ENCODE results near the gene MGLL. TPM values are rescaled to one million over a fixed set of nuclear protein-coding genes. Genes with fewer than 3 reads are reported as not detected.

The MGLL gene
- total and polyA plus RNA-seq, 8 donors: 8.6 to 318 (median 16.0) TPM

- no peak for DNase-seq
- H3K9me3 ChIP-seq: no peaks in the 10 kb centered on the region
- intact Hi-C loops (cut with DNase I): no loop called here
- peaks cover 0 to 18% of the 10 kb centered on the region in 2 donors for H3K36me3 ChIP-seq
- no peak overlapping the region for H3K4me3 ChIP-seq
- H3K27ac ChIP-seq: peak overlapping the region in 1 of 2 donors; percentile 55
- ATAC-seq: no peak
- no peak for TF ChIP-seq CTCF (IDR thresholded peaks at IDR 0.05)
- no peaks in the 10 kb centered on the region for H3K27me3 ChIP-seq
- H3K4me1 ChIP-seq: peaks cover 16 to 59% of the 10 kb centered on the region in 2 donors
These were observed 120.2 kb downstream of the MGLL start for GRCh38 chr3:127702151-127702578.

GRCh38 chr3:127701280-127701911 is 120.9 kb downstream of the MGLL start:
- Histone ChIP-seq H3K27me3 (no peaks in the 10 kb centered on the region), H3K9me3 (no peaks in the 10 kb centered on the region), H3K4me1 (peaks cover 23 to 67% of the 10 kb centered on the region in 2 donors), H3K27ac (peak overlapping the region in 1 of 2 donors; percentile 55), H3K4me3 (no peak overlapping the region), H3K36me3 (peaks cover 0 to 11% of the 10 kb centered on the region in 2 donors)
- DNase-seq (peak in 1 of 4 donors; percentile 66), ATAC-seq (no peak)
- TF ChIP-seq CTCF (IDR thresholded peaks at IDR 0.05): no peak
- intact Hi-C loops (cut with DNase I): no loop called here

GRCh38 chr3:127700406-127700805 is 121.9 kb downstream of the MGLL start:
- ATAC-seq (no peak), DNase-seq (no peak)
- intact Hi-C loops (cut with DNase I): no loop called here
- Histone ChIP-seq H3K9me3 (no peaks in the 10 kb centered on the region), H3K27me3 (no peaks in the 10 kb centered on the region), H3K27ac (peak overlapping the region in 1 of 2 donors; percentile 55), H3K4me3 (no peak overlapping the region), H3K36me3 (peaks cover 0 to 3% of the 10 kb centered on the region in 2 donors), H3K4me1 (peaks cover 23 to 70% of the 10 kb centered on the region in 2 donors)
- TF ChIP-seq CTCF (IDR thresholded peaks at IDR 0.05): no peak

- TF ChIP-seq CTCF (IDR thresholded peaks at IDR 0.05): no peak
- Histone ChIP-seq H3K27ac (peak overlapping the region in 1 of 2 donors; percentile 55), H3K27me3 (no peaks in the 10 kb centered on the region), H3K9me3 (no peaks in the 10 kb centered on the region), H3K36me3 (peaks cover 0 to 6% of the 10 kb centered on the region in 2 donors), H3K4me1 (peaks cover 23 to 70% of the 10 kb centered on the region in 2 donors), H3K4me3 (no peak overlapping the region)
- DNase-seq: no peak
- intact Hi-C loops (cut with DNase I): loop anchor here in 1 of 2 donors (10.0 kb wide), 1 partner anchor 125 kb away; the partner anchor contains the start of gene MGLL
- ATAC-seq: peak; percentile 6
These were observed 122.7 kb downstream of the MGLL start for GRCh38 chr3:127699416-127700300.
